ENCODE results near the gene CRYGN.

GRCh38 chr7:151465169-151465568 lies 25.2 kb upstream of the CRYGN start:
- TF ChIP-seq ZNF384 (IDR thresholded peaks at IDR 0.05), result no peak
- TF ChIP-seq CTBP1 (IDR thresholded peaks at IDR 0.05; ENCODE audit: borderline replicate concordance), result no peak
- TF ChIP-seq SUZ12 (IDR thresholded peaks at IDR 0.05), result no peak

Measured in HEK293T (cell line).